ENCODE results near the gene SRD5A2.

DNA sequence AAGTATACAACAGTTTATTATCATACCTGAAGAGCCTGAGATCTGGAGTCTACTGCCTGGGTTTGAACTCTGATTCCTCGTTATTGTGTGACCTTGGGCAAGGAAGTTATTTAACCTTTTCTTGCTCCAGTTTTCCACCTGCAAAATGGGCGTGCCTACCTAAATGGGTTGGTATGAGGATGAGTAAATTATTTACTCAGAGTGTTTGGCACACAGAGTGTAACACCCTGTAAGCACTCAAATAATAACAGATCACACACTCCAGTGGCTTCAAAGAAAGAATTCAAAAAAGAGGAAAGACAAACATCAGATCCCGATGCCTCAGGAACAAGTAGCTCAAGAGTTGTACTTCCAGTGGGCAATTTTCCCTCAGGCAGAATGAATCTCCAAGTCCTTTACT is 2.4 kb downstream of the SRD5A2 start:
- TF ChIP-seq CTCF (conservative IDR thresholded peaks at IDR 0.05) (no peak), ZFX (IDR thresholded peaks at IDR 0.05) (no peak)
